KOPT-K1 (cell line): ENCODE data around the gene CAPN5.

ENCODE experiments used
- H3K27ac ChIP-seq: fragments of 200-600 bp; sonication (generic); 2 replicates; pipeline ENCODE4 v1.5.1; 2016; ENCODE audit warnings: antibody characterized with exemption, mild to moderate bottlenecking, low read depth, low read length; ENCODE audit not compliant: poor library complexity, severe bottlenecking
- H3K36me3 ChIP-seq: fragments of 200-600 bp; sonication (generic); 2 replicates; pipeline ENCODE4 v1.5.1; 2017; ENCODE audit warnings: antibody characterized with exemption, mild to moderate bottlenecking, low read length, moderate library complexity; ENCODE audit not compliant: insufficient read depth
- H3K9me3 ChIP-seq: fragments of 200-600 bp; sonication (generic); 2 replicates; pipeline ENCODE4 v1.5.1; 2017; ENCODE audit warnings: antibody characterized with exemption, low read length, mild to moderate bottlenecking; ENCODE audit not compliant: insufficient read depth, poor library complexity, severe bottlenecking

CAPN5 gene

GRCh38 chr11:77170107-77170506 lies 103.3 kb downstream of the CAPN5 start:
- H3K9me3 ChIP-seq = no peaks in the 10 kb centered on the region
- no peaks in the 10 kb centered on the region for H3K36me3 ChIP-seq
- no peak overlapping the region for H3K27ac ChIP-seq

GRCh38 chr11:77171254-77171653 lies 104.5 kb downstream of the CAPN5 start:
- no peaks in the 10 kb centered on the region for H3K36me3 ChIP-seq
- H3K9me3 ChIP-seq = no peaks in the 10 kb centered on the region
- no peak overlapping the region for H3K27ac ChIP-seq

GRCh38 chr11:77171885-77172665 lies 105.3 kb downstream of the CAPN5 start:
- Histone ChIP-seq H3K36me3 (no peaks in the 10 kb centered on the region), H3K9me3 (no peaks in the 10 kb centered on the region), H3K27ac (no peak overlapping the region)

GRCh38 chr11:77172666-77172982 lies 105.9 kb downstream of the CAPN5 start:
- H3K27ac ChIP-seq = no peak overlapping the region
- H3K36me3 ChIP-seq = no peaks in the 10 kb centered on the region
- H3K9me3 ChIP-seq = no peaks in the 10 kb centered on the region

GRCh38 chr11:77173494-77173893 lies 106.7 kb downstream of the CAPN5 start:
- Histone ChIP-seq H3K27ac (no peak overlapping the region), H3K9me3 (no peaks in the 10 kb centered on the region), H3K36me3 (no peaks in the 10 kb centered on the region)

GRCh38 chr11:77174559-77174958 lies 107.8 kb downstream of the CAPN5 start:
- no peaks in the 10 kb centered on the region for H3K9me3 ChIP-seq
- H3K36me3 ChIP-seq = no peaks in the 10 kb centered on the region
- no peak overlapping the region for H3K27ac ChIP-seq

GRCh38 chr11:77175021-77175842 lies 108.5 kb downstream of the CAPN5 start:
- Histone ChIP-seq H3K9me3 (no peaks in the 10 kb centered on the region), H3K36me3 (no peaks in the 10 kb centered on the region), H3K27ac (no peak overlapping the region)
